Stimulated activated CD4-positive, alpha-beta T cell treated with anti-CD3 and anti-CD28 coated beads, Interleukin-15, amount 100 ng/mL, for 1 hour (primary cell): Measurements from ENCODE around the gene OR13A1.
"Not testable (repeated sequence)": the region's sequence is repeated elsewhere in the genome, so short reads cannot be mapped to it uniquely, and the experiment has no call there.

Source experiments
- DNase-seq, 2 donors: peaks; one replicate each; pipeline ENCODE4 v3.0.0-alpha.2; 2020; ENCODE audit warnings: low read depth in 1 of 2, low spot score in 1 of 2

OR13A1 gene, protein sequence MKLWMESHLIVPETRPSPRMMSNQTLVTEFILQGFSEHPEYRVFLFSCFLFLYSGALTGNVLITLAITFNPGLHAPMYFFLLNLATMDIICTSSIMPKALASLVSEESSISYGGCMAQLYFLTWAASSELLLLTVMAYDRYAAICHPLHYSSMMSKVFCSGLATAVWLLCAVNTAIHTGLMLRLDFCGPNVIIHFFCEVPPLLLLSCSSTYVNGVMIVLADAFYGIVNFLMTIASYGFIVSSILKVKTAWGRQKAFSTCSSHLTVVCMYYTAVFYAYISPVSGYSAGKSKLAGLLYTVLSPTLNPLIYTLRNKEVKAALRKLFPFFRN

DNA sequence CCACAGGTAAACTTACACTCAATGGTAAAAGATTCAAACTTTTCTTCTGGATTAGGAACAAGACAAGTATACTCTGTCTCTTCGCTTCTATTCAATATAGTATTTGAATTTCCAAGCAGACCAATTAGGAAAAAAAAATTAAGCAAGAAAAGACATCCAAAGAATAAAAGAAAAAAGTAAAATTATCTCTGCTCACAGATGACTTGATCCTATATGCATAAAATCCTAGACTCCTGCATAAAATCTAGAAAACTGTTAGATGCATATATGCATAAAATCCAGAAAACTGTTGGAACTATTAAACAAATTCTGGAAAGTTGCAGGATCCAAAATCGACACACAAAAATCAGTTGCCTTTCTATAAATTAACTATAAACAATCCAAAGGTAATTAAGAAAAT is at the start of gene OR13A1:
Gene OR13A1 (minus strand): TSS at position 101 of the 400 bp plus-strand sequence. CDS start 11,186 bp downstream, outside the sequence.
- DNase-seq: no peak

DNA sequence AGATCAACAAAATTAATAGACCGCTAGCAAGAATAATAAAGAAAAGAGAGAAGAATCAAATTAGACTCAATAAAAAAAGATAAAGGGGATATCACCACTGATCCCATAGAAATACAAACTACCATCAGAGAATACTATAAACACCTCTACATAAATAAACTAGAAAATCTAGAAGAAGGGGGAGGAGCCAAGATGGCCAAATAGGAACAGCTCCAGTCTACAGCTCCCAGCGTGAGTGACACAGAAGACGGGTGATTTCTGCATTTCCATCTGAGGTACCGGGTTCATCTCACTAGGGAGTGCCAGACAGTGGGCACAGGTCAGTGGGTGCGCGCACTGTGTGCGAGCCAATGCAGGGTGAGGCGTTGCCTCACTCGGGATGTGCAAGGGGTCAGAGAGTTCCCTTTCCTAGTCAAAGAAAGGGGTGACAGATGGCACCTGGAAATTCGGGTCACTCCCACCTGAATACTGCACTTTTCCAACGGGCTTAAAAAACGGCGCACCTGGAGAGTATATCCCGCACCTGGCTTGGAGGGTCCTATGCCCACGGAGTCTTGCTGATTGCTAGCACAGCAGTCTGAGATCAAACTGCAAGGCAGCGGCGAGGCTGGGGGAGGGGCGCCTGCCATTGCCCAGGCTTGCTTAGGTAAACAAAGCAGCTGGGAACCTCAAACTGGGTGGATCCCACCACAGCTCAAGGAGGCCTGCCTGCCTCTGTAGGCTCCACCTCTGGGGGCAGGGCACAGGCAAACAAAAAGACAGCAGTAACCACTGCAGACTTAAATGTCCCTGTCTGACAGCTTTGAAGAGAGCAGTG is 46.8 kb upstream of the OR13A1 start:
- not testable (repeated sequence) for DNase-seq

DNA sequence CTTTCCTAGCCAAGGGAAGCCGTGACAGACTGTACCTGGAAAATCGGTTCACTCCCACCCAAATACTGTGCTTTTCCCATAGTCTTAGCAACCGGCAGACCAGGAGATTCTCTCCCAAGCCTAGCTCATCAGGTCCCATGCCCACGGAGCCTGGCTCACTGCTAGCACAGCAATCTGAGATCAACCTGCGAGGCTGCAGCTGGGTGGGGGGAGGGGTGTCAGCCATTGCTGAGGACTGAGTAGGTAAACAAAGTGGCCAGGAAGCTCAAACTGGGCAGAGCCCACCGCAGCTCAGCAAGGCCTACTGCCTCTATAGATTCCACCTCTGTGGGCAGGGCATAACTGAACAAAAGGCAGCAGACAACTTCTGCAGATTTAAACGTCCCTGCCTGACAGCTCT is 43.6 kb upstream of the OR13A1 start:
- DNase-seq: not testable (repeated sequence)

DNA sequence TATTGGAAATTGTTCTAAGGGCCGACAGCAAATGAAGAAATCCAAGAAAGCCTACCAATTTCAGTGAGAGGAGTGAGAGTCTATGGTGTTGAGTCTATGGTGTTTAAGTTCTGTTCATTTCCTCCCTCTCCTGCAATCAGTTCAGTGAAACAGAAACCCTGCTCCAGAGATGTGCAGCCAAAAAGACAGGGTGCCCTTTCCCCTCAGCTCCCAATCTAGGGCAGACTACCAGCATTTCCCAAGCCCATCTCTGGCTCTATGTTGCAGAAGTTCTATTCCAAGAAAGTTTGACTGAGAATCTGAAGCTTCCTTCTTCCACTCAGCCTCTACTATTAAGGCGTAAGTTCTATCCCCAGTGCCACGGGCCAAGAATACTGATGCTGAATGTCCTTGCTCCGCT is 40.1 kb upstream of the OR13A1 start:
- DNase-seq: no peak

DNA sequence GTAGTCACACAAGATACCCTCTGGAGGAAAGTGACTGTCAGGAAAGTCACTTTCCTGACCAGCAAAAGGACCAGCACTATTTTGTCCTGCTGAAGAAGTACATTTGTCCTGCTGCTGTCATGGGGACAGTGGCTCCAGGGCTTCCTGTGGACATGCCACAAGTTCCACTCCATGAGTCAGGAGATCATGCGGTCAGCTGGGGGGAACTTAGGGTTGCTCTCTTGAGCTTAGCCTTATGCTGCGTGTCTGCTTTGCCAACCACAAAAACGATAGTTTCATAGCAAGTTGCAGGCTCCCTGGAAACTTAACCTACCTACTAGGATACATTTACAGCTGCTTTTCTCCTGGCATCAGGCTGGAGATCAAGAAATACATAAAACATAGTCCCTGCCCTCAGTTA is 38.9 kb upstream of the OR13A1 start:
- no peak for DNase-seq

DNA sequence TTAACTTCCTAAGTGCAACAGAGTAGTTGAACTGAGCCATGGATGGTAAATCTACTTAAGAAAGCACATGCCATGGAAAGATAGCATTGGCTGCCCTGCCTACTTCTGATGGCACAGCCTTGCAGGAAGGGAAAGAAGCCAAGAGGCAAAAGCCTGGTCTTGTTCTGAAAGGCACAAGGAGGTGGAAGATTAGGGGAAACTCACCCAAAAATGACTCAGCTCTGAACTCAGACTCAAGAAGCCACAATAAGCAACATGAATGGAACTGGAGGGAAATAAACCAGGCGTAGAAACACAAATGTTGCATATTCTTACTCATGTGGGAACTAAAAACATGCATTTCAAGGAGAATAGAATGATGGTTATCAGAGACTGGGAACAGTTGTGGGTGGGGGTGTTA is 37.8 kb upstream of the OR13A1 start:
- no peak for DNase-seq

DNA sequence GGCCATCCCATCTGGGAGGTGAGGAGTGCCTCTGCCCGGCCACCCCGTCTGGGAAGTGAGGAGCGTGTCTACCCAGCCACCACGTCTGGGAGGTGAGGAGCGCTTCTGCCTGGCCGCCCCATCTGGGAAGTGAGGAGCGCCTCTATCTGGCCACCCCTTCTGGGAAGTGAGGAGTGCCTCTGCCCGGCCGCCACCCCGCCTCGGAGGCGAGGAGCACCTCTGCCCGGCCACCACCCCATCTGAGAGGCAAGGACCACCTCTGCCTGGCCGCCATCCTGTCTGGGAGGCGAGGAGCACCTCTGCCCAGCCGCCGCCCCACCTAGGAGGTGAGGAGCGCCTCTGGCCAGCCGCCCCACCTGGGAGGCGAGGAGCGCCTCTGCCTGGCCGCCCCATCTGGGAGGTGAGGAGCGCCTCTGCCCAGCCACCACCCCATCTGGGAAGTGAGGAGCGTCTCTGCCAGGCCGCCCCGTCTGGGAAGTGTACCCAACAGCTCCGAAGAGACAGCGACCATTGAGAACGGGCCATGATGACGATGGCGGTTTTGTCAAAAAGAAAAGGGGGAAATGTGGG is 32.9 kb upstream of the OR13A1 start:
- not testable (repeated sequence) for DNase-seq

DNA sequence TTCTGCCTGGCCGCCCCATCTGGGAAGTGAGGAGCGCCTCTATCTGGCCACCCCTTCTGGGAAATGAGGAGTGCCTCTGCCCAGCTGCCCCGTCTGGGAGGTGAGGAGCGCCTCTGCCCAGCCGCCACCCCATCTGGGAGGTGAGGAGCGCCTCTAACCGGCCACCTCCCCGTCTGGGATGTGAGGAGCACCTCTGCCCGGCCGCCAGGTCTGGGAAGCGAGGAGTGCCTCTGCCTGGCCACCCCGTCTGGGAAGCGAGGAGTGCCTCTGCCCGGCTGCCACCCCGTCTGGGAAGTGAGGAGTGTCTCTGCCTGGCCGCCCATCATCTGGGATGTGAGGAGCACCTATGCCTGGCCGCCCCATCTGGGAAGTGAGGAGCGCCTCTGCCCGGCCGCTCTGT is 32.1 kb upstream of the OR13A1 start:
- DNase-seq: not testable (repeated sequence)

DNA sequence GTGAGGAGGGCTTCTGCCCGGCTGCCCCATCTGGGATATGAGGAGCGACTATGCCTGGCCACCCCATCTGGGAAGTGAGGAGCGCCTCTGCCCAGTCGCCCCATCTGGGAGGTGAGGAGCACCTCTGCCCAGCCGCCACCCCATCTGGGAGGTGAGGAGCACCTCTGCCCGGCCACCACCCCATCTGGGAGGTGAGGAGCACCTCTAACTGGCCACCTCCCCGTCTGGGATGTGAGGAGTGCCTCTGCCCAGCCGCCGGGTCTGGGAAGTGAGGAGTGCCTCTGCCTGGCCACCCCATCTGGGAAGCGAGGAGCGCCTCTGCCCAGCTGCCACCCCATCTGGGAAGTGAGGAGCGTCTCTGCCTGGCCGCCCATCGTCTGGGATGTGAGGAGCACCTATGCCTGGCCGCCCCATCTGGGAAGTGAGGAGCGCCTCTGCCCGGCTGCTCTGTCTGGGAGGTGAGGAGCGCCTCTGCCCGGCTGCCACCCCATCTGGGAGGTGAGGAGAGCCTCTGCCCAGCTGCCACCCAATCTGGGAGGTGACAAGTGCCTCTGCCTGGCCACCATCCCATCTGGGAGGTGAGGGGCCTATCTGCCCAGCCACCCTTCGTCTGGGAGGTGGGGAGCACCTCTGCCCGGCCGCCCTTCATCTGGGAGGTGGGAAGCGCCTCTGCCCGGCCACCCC is 31.4 kb upstream of the OR13A1 start:
- not testable (repeated sequence) for DNase-seq

DNA sequence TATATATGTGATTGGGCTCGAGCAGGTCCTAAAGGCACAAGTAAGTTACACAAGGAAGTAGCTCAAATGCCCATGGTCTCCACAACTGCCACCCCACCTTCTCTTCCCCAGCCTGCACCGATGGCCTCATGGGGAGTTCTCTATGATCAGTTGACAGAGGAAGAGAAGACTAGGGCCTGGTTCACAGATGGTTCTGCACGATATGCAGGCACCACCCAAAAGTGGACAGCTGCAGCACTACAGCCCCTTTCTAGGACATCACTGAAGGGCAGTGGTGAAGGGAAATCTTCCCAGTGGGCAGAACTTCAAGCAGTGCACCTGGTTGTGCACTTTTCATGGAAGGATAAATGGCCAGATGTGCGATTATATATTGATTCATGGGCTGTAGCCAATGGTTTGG is 25.0 kb upstream of the OR13A1 start:
- DNase-seq: not testable (repeated sequence)

DNA sequence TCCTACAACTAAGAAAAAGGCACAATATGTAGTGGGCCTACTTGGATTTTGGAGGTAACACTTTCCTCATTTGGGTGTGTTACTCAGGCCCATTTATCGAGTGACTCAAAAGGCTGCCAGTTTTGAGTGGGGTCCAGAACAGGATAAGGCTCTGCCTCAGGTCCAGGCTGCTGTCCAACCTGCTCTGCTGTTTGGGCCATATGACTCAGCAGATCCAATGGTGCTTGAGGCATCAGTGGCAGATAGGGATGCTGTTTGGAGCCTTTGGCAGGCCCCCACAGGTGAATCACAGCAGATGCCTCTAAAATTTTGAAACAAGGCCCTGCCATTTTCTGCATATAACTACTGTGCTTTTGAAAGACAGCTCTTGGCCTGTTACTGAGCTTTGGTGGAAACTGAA is 24.5 kb upstream of the OR13A1 start:
- DNase-seq: no peak

DNA sequence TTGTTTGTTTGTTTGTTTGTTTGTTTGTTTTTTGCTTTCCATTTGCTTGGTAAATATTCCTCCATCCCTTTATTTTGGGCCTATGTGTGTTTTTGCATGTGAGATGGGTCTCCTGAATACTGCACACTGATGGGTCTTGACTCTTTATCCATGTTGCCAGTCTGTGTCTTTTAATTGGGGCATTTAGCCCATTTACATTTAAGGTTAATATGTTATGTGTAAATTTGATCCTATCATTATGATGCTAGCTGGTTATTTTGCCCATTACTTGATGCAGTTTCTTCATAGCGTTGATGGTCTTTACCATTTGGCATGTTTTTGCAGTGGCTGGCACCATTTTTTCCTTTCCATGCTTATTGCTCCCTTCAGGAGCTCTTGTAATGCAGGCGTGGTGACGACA is 16.4 kb upstream of the OR13A1 start:
- DNase-seq: not testable (repeated sequence)

DNA sequence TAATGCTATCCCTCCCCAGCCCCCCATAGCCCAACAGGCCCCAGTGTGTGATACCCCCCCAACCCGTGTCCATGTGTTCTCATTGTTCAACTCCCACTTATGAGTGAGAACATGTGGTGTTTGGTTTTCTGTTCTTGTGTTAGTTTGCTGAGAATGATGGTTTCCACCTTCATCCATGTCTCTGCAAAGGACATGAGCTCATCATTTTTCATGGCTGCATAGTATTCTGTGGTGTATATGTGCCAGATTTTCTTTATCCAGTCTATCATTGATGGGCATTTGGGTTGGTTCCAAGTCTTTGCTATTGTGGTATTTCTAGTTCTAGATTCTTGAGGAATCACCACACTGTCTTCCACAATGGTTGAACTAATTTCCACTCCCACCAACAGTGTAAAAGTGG is 11.5 kb upstream of the OR13A1 start:
- not testable (repeated sequence) for DNase-seq

DNA sequence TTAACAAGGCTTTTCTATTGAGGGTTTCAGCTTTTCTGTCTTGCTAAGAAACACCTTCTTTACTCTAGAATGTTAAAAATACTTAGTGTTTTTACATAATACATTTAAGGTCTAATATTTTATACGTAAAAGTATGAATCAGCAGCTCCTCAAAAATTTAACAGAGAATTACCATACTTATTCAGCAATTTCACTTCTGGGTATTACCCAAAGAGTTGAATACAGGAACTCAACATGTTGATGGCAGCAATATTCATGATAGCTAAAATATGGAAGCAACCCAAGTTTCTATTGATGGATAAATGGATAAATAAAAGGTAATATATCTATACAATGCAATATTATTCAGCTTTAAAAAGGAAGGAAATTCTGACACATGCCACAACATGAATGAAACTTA is 9.7 kb upstream of the OR13A1 start:
- DNase-seq: no peak

DNA sequence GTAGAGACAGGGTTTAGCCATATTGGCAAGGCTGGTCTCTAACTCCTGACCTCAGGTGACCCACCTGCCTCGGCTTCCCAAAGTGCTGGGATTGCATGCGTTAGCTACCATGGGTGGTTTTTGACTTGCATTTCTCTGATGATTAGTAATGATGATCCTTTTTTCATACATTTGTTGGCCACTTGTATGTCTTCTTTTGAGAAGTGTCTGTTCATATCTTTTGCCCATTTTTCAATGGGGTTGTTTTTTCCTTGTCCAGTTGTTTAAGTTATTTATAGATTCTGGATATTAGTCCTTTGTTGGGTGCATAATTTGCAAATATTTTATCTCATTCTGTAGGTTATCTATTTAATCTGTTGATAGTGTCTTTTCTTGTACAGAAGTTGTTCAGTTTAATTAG is 4.3 kb upstream of the OR13A1 start:
- DNase-seq: no peak

DNA sequence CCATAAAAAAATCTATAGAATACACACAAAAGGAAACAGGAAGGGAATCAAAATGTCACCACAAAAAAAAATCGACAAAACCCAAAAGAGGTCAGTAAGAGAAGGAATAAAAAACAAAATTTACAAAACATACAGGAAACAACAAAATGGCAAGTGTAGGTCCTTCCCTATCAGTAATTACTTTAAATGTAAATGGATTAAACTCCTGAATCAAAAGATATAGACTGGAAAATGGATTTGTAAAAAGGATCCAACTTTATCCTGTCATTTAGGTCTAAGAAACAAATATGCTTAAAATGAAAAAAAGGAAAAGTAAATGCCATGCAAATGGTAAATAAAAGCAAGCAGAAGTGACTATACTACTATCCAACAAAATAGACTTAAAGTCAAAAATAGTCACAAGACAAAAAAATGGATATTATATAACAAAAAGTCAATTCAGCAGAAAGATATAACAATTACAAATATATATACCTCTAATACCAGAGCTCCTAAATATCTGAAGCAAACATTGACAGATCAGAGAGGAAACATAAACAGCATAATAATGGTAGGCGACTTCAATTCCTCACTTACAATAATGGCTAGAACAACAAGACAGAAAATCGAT is 2.0 kb downstream of the OR13A1 start:
- no peak for DNase-seq

DNA sequence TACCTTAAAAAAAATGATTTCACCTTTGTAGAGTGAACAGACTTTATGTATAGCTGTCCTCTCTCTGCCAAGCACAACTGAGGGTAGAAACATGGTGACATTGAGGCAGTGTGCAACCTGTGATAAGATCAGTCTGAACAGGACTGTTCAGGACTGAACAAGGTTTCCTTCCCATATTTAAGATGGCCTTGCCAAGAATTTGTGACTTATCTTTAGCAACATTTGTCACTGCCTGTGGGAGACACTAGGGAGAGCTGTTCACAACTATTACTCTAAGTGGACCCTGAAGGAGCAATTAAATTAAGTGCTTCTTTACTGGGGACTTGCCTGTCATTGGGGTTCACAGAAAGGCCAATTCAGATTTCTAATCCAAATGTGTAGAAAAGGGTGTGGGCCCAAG is 6.7 kb downstream of the OR13A1 start:
- DNase-seq: no peak

DNA sequence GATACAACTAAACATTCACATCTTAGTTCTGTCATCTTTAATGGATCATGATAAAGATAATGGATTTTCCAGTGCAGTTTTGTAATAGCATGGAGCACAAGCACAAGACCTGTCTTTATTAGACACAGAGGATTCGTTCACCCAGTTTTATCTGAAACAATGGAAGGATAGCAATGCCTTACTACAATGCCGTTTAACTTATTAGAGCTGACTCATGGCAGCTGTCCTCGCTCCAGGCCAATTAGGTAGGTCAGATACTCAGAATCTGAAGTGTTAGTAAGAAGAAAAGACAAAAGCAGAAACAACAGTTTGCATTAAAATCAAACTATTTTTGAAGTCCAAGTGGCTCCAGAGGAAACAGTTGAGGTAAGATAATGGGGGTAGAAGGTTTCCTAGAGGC is 12.8 kb downstream of the OR13A1 start:
- no peak for DNase-seq

DNA sequence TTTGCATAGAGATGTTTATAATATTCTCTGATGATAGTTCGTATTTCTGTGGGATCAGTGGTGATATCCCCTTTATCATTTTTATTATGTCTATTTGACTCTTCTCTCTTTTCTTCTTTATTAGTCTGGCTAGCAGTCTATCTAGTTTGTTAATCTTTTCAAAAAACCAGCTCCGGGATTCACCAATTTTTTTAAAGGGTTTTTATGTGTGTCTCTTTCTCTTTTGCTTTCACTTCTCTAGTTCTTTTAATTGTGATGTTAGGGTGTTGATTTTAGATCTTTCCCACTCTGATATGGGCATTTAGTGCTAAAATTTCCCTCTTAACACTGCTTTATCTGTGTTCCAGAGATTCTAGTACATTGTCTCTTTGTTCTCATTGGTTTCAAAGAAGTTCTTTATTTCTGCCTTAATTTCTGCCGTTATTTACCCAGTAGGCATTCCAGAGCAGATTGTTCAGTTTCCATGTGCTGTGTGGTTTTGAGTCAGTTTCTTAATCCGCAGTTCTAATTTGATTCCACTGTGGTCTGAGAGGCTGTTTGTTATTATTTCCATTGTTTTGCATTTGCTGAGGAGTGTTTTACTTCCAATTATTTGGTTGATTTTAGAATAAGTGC is 17.0 kb downstream of the OR13A1 start:
- not testable (repeated sequence) for DNase-seq

DNA sequence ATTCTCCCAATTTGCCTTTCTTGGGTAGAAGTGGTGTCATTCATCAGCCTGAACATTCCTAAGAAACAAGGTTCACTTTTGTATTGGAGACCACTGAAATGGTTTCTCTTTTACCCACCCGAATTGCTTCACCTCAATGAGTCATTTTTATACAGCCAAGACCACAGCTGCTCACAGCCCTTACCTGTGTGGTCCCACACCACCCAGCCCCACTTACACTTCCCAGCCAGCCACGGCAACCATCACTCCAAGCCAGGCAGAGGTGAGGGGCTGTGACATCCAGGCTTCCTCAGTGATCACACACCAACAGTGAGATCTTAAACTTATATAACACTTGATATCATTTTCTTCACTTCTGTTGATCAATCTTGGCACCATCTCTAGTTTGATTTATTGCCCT is 20.7 kb downstream of the OR13A1 start:
- DNase-seq: no peak

DNA sequence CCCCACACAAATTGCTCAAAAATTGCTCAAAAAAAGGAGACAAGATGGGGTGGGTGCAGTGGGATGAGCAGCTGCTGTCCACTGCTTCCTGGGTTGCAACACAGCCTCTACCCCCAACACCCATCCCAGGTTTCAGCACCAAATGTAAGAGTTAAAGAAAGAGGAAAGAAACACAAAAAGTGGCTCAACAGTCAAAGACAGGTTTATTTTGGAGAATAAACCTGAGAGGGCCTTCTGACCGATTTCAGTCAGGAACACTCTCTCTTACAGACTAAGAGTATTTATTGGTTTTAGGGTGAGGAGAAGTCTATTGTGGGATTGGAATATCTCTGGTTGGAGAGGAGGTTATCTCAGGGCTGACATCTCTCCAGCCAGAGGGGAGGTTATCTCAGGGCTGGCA is 28.4 kb downstream of the OR13A1 start:
- no peak for DNase-seq
